Thyroid gland (tissue), 4 donors: ENCODE measurements around the gene PIGS. TPM values are rescaled to one million over a fixed set of nuclear protein-coding genes. Genes with fewer than 3 reads are reported as not detected.

Experiments
- DNase-seq, 2 donors: peaks; one replicate each; pipeline ENCODE4 v3.0.0-alpha.2; 2019
- H3K27ac ChIP-seq, 3 donors: fragments of 200-600 bp; sonication (generic); 1 replicate in 2 of 3; 2 replicates in 1 of 3; pipeline ENCODE4 v1.5.1; 2016 to 2019; ENCODE audit warnings: mild to moderate bottlenecking in 1 of 3, moderate library complexity in 1 of 3
- H3K27me3 ChIP-seq: fragments of 200-600 bp; sonication (generic); one replicate; pipeline ENCODE4 v1.5.1; 2019
- H3K36me3 ChIP-seq, 2 donors: fragments of 200-600 bp; sonication (generic); one replicate each; pipeline ENCODE4 v1.5.1; 2016 to 2019
- H3K4me1 ChIP-seq, 2 donors: fragments of 200-600 bp; sonication (generic); one replicate each; pipeline ENCODE4 v1.5.1; 2017 to 2019
- H3K4me3 ChIP-seq, 3 donors: fragments of 200-600 bp; sonication (generic); replicated peaks in 1 of 3; 1 replicate in 2 of 3; 2 replicates in 1 of 3; pipeline ENCODE4 v1.5.1; 2016; ENCODE audit warnings: mild to moderate bottlenecking in 1 of 3
- H3K9me3 ChIP-seq: fragments of 200-600 bp; sonication (generic); one replicate; pipeline ENCODE4 v1.5.1; 2017
- CTCF ChIP-seq, 6 experiments: fragments of 200-600 bp in 3 of 6; fragments of 450-650 bp in 3 of 6; sonication (generic) in 3 of 6; IDR thresholded peaks; one replicate each; pipeline ENCODE4 v1.5.1; 2016 to 2019; ENCODE audit warnings: antibody characterized with exemption in 6 of 6, mild to moderate bottlenecking in 2 of 6, inconsistent platforms in 1 of 6, moderate library complexity in 1 of 6
- POLR2A ChIP-seq, 2 donors: fragments of 450-650 bp; IDR thresholded peaks; one replicate each; pipeline ENCODE4 v1.6.1; 2017; ENCODE audit warnings: antibody characterized with exemption in 2 of 2, mild to moderate bottlenecking in 2 of 2, moderate library complexity in 1 of 2
- WGBS, 2 donors: methylation state at CpG; one replicate each; pipeline ENCODE4 v1.1.5; 2017; 5-methylcytosine and 5-hydroxymethylcytosine counted together
- intact Hi-C: fragments of 100-400 bp; cut with DNase I; formaldehyde crosslinking; loops from one replicate; pipeline ENCODE4 v1.15.1; 2023
- total RNA-seq, 4 donors: library from RNA; depleted of rRNA; stranded (reverse); fragments of >200 nt; gene quantifications; one replicate each; pipeline ENCODE4 v1.2.3, GENCODE V29; 2016

Gene PIGS
- total RNA-seq, 4 donors from 2014 or later: 37.2 to 111 (median 74.7) TPM

GRCh38 chr17:28536532-28537218, 34.6 kb downstream of the PIGS start:
- no peak for DNase-seq
- intact Hi-C loops: no loop called here
- H3K27ac ChIP-seq: no peak overlapping the region
- H3K4me3 ChIP-seq: no peak overlapping the region
- H3K27me3 ChIP-seq: no peaks in the 10 kb centered on the region
- no peak for TF ChIP-seq CTCF (IDR thresholded peaks at IDR 0.05)
- TF ChIP-seq POLR2A (IDR thresholded peaks at IDR 0.05): no peak
- H3K36me3 ChIP-seq: no peaks in the 10 kb centered on the region
- H3K4me1 ChIP-seq: peaks cover 0 to 7% of the 10 kb centered on the region in 2 donors
- H3K9me3 ChIP-seq: no peaks in the 10 kb centered on the region
- WGBS, 2 donors: 64 to 77% methylated on average over 7 to 9 of the region's 9 CpGs

GRCh38 chr17:28534740-28535375, 36.5 kb downstream of the PIGS start:
- DNase-seq: no peak
- intact Hi-C loops: no loop called here

GRCh38 chr17:28533091-28533807, 38.1 kb downstream of the PIGS start:
- Histone ChIP-seq H3K4me1 (peaks cover 0 to 8% of the 10 kb centered on the region in 2 donors), H3K4me3 (no peak overlapping the region), H3K36me3 (no peaks in the 10 kb centered on the region), H3K9me3 (no peaks in the 10 kb centered on the region), H3K27ac (no peak overlapping the region), H3K27me3 (no peaks in the 10 kb centered on the region)
- DNase-seq: peak; percentile 43 to 46
- intact Hi-C loops: no loop called here
- 68 to 80% methylated on average over 13 to 16 of the region's 16 CpGs for WGBS, 2 donors
- no peak for TF ChIP-seq POLR2A (IDR thresholded peaks at IDR 0.05)
- TF ChIP-seq CTCF (IDR thresholded peaks at IDR 0.05): no peak

More at GRCh38 chr17:28534740-28535375, 36.5 kb downstream of the PIGS start:
- 93 to 95% methylated on average over 5 to 11 of the region's 11 CpGs for WGBS, 2 donors
- Histone ChIP-seq H3K4me3 (no peak overlapping the region), H3K9me3 (no peaks in the 10 kb centered on the region), H3K36me3 (no peaks in the 10 kb centered on the region), H3K4me1 (peaks cover 0 to 7% of the 10 kb centered on the region in 2 donors), H3K27ac (no peak overlapping the region), H3K27me3 (no peaks in the 10 kb centered on the region)
- TF ChIP-seq POLR2A (IDR thresholded peaks at IDR 0.05) (no peak), CTCF (IDR thresholded peaks at IDR 0.05) (no peak)

DNA sequence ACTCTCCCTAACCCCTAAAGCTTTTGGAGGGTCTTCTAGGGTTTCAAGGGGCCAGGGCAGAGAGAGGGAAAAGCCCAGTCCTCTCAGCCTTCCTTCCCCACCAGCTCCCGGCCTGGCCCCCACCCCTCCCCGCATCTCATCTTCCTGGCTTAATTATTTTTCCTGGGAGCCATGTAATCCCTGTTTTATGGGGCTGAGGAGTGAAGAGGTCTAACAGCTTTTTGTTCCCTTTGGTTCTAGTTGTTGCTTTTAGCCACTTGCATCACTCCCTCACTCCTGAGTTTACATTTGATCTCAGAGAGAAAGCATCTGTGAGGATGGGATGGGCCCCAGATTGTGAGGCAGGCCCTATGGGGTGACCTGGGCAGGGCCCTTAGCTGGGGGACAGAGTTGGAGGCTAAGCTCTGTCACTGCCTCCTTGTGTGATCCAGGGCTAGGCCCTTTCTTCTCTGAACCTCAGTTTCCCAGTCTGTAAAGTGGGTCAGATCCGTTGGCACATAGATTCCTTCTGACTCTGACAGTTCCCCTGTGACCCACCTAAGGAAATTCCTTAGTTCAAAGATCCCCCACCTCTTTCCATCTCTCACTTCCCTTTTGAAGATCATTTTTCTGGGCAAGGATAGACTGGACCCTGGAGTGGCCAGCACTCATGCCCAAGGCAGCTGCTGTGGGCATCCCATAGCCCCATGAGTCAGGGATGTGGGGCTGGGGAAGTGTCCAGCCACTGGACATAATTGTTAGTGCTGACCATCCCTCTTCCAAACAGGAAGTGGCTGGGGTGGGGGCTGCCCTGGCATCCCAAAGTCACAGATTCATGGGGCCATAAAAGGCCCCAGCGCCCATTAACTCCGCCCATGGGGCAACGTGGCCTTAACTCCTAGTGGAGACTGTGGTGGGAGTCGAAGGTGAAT, 39.0 kb downstream of the PIGS start:
- DNase-seq: no peak
- WGBS, 2 donors: 74 to 81% methylated on average over 3 to 7 of the region's 7 CpGs
- no peaks in the 10 kb centered on the region for H3K9me3 ChIP-seq
- intact Hi-C loops: no loop called here
- H3K4me1 ChIP-seq: peaks cover 7 to 18% of the 10 kb centered on the region in 2 donors
- TF ChIP-seq CTCF (IDR thresholded peaks at IDR 0.05): no peak
- no peak for TF ChIP-seq POLR2A (IDR thresholded peaks at IDR 0.05)
- no peak overlapping the region for H3K4me3 ChIP-seq
- H3K27ac ChIP-seq: no peak overlapping the region
- no peaks in the 10 kb centered on the region for H3K36me3 ChIP-seq
- no peaks in the 10 kb centered on the region for H3K27me3 ChIP-seq
